ENCODE results near the gene CRB1.

The CRB1 gene

DNA sequence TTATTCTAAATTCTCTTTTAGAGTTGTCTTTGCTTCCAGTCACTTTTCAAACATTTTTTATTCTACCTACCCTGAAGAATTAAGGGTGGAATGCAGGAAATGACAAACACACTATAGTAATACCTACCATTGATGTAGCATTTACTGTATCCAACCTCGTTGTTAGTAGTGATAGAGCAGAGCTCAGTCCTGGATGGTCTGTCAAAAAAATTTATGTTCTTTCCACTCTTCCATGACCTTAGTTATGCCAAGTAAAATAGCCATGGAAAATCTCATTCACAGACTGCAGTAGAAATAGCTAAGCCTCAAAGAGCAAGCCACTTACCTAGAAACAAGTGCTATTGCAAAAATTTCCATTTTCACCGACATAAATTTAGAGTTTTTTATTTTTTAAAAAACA is 74.6 kb downstream of the CRB1 start:
- TF ChIP-seq GATA2 (IDR thresholded peaks at IDR 0.05; ENCODE audit: low read depth, low read length) = no peak
- TF ChIP-seq GATA3 (IDR thresholded peaks at IDR 0.05; ENCODE audit: low read depth, low read length) = no peak

DNA sequence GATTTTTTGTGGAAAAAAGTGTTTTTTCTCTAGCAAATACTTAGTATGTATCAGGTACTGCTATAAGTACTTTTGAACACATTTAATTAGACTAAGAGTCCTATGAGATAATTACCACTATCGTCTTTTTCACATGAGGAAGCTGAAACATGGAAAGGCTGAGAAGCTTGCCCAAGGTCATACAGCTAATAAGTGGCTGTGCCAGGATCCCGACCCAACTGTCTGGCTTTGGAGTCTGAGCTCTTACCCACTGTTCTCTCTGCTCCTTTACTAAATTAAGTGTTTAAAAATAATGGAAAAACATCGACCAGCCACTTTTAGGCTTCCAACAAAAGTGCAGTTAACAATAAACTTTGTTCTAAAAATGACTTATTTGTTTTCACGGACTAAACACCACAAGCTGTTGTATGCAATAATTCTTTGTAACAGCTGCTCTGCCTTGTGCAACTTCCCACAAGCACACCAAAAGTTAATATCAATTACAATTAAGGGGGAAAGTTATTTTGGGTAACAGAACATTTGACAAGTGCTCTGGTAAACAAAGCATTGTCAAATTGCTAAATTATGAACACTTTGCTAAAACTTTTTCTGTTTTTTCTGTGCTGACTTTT is 75.7 kb downstream of the CRB1 start:
- no peak for TF ChIP-seq GATA3 (IDR thresholded peaks at IDR 0.05; ENCODE audit: low read depth, low read length)
- TF ChIP-seq GATA2 (IDR thresholded peaks at IDR 0.05; ENCODE audit: low read depth, low read length) = no peak

- TF ChIP-seq GATA2 (IDR thresholded peaks at IDR 0.05; ENCODE audit: low read depth, low read length) (no peak), GATA3 (IDR thresholded peaks at IDR 0.05; ENCODE audit: low read depth, low read length) (no peak)
Measured at GRCh38 chr1:197351821-197352440, 83.9 kb downstream of the CRB1 start.

- no peak for TF ChIP-seq GATA2 (IDR thresholded peaks at IDR 0.05; ENCODE audit: low read depth, low read length)
- no peak for TF ChIP-seq GATA3 (IDR thresholded peaks at IDR 0.05; ENCODE audit: low read depth, low read length)
Measured at GRCh38 chr1:197355248-197355995, 87.4 kb downstream of the CRB1 start.

DNA sequence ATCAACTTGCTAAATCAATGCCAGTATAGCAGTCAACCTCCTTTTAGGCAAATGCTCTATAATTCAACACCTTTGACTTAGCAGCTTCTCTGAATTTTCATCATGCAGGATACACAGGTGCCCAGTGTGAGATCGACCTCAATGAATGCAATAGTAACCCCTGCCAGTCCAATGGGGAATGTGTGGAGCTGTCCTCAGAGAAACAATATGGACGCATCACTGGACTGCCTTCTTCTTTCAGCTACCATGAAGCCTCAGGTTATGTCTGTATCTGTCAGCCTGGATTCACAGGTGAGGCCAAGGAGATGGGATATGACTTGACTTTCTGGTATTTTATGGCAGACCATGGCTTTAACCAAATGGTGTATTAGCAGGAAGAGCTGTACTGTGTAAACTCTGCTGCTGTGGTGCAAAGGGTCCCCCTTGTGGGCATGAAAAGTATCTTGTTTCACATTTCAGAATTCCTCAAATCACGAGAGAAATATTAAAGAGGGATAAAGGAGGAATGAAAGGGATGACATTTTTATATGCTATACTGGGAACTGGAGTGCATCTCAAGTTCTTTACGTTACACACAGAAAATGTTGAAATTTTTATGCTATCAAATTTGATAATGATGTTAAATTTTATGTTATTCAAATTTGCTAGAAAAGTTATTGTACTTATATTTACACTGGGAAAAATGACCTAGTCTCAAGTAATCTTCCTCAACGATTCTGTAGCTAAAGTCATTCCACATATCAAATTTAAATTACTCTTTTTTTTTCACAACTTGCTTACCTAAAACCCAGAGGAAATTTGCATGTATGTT is 88.9 kb downstream of the CRB1 start:
- no peak for TF ChIP-seq GATA3 (IDR thresholded peaks at IDR 0.05; ENCODE audit: low read depth, low read length)

DNA sequence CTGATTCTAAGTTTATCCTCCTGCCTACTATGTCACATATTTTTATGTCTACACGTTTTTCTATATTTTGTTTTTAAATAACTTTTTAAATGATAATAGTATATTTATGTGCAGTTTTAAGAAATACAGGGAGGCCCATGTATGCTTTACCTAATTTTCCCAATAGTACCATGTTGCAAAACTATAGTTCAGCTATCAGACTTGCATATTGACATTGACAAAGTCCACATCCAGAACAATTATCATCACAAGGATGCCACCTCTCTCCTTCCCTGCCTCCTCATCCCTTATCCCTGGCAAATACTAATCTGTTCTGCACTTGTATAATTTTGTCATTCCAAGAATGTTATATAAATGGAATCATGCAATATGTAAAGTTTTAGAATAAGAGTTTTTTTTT is 90.9 kb downstream of the CRB1 start:
- no peak for TF ChIP-seq GATA2 (IDR thresholded peaks at IDR 0.05; ENCODE audit: low read depth, low read length)
- no peak for TF ChIP-seq GATA3 (IDR thresholded peaks at IDR 0.05; ENCODE audit: low read depth, low read length)

GRCh38 chr1:197360068-197360467 is 92.0 kb downstream of the CRB1 start:
- TF ChIP-seq GATA2 (IDR thresholded peaks at IDR 0.05; ENCODE audit: low read depth, low read length) (no peak), GATA3 (IDR thresholded peaks at IDR 0.05; ENCODE audit: low read depth, low read length) (no peak)

DNA sequence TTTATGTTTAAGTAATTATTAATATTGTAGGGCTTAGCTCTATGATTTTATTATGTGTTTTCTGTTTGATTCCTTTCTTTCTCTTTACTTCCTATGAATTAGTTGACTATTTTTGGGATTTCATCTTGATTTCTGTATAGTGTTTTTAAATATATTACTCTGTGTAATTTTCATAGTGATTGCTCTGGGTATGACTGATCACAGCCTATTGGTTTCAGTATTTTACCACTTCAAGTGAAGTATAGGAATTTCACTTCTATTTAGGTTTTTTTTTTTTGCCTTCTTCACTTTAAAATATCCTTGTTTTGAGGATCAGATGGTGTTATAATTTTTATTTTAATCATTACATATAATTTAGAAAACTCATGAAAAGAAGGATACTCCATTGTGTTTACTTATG is 94.8 kb downstream of the CRB1 start:
- TF ChIP-seq GATA2 (IDR thresholded peaks at IDR 0.05; ENCODE audit: low read depth, low read length) (no peak), GATA3 (IDR thresholded peaks at IDR 0.05; ENCODE audit: low read depth, low read length) (no peak)

DNA sequence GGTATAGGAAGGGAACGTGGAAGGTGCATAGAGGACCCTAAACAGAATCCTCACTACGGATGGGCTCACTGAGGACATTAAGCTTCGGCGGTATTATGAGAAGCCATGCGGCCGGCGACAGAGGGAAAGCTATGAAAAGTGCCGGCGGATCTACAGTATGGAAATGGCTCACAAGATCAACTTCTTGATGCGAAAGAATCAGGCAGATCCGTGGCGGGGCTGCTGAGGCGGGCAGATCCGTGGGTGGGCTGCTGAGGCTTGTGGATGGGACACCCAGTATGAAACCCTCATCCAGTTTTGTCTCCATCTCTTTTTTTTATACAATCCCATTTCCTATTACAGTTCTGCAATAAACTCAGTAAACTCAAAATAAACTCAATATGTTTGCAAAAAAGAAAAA is 95.8 kb downstream of the CRB1 start:
- TF ChIP-seq GATA3 (IDR thresholded peaks at IDR 0.05; ENCODE audit: low read depth, low read length) (no peak), GATA2 (IDR thresholded peaks at IDR 0.05; ENCODE audit: low read depth, low read length) (no peak)

DNA sequence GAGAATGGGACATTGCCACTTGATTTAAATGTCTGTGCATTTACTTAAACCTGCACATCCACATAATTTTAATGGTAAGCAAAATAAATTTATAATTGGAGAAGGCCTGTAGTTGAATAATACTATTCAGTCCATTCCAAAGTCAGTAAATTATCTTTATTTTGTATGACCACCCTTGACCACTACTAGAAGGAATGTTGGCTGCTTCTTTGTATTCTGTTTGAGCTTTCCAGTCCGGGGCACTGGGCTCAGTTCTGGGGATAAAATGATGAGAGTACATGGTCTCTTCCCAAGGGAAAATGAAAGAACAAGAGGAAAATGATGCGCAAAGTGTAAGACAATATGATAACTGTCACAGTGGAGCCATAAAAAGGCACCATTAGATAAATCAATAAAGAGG is 98.9 kb downstream of the CRB1 start:
- TF ChIP-seq GATA2 (IDR thresholded peaks at IDR 0.05; ENCODE audit: low read depth, low read length) (no peak), GATA3 (IDR thresholded peaks at IDR 0.05; ENCODE audit: low read depth, low read length) (no peak)

- no peak for TF ChIP-seq GATA2 (IDR thresholded peaks at IDR 0.05; ENCODE audit: low read depth, low read length)
- TF ChIP-seq GATA3 (IDR thresholded peaks at IDR 0.05; ENCODE audit: low read depth, low read length) = no peak
Measured at GRCh38 chr1:197367627-197368026, 99.6 kb downstream of the CRB1 start.

DNA sequence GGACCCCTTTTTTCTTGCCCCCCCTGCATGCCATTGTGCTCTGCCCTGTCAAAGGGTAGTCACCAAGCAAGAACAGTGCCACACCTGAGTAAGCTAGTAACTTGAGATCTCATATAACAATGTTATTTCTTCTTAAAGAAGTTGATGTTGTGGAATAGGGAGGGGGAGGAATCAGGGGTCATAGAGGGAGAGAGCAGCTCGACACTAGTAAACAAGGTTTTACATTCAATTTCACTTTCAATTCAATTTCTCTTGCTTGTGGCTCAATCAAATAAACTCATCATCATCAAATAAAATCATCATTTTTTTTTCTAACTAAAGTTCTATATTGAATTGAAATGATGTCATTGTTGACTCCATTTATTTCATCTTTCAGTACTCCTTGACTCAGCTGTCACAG is 106.4 kb downstream of the CRB1 start:
- no peak for TF ChIP-seq GATA2 (IDR thresholded peaks at IDR 0.05; ENCODE audit: low read depth, low read length)
- no peak for TF ChIP-seq GATA3 (IDR thresholded peaks at IDR 0.05; ENCODE audit: low read depth, low read length)

- TF ChIP-seq GATA2 (IDR thresholded peaks at IDR 0.05; ENCODE audit: low read depth, low read length) (no peak), GATA3 (IDR thresholded peaks at IDR 0.05; ENCODE audit: low read depth, low read length) (no peak)
Measured at GRCh38 chr1:197384471-197384870, 116.4 kb downstream of the CRB1 start.

DNA sequence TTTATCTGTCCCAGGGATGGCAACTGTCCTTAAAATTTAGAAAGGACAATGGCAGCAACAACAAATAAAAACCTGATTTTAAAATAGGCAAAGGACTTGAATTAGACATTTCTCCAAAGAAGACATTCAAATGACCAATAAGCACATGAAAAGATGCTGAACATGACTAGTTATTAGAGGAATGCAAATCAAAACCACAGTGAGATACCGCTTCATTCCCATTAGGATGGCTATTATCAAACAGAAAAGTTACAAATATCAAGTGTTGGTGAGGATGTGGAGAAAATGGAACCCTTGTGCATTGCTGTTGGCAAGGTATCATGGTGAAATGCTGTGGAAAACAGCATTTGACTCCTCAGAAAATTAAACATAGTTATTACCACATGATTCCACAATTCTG is 120.7 kb downstream of the CRB1 start:
- TF ChIP-seq GATA3 (IDR thresholded peaks at IDR 0.05; ENCODE audit: low read depth, low read length) (no peak), GATA2 (IDR thresholded peaks at IDR 0.05; ENCODE audit: low read depth, low read length) (no peak)
